AG09309 (cell line): ENCODE data around the gene KRTAP13-2.

Experiments used
- DNase-seq: peaks from one replicate; pipeline ENCODE4 v3.0.0-alpha.2; 2010; ENCODE audit warnings: low read depth
- H3K4me3 ChIP-seq: 2 replicates; pipeline ENCODE4 v1.5.1; 2011; ENCODE audit warnings: mild to moderate bottlenecking, low read depth, low read length, moderate library complexity; ENCODE audit not compliant: control insufficient read depth
- TF ChIP-seq, protein P1 (sequence below): IDR thresholded peaks from 2 replicates; pipeline ENCODE4 v1.5.1; 2011; ENCODE audit warnings: mild to moderate bottlenecking, low read depth, low read length, inconsistent platforms; ENCODE audit not compliant: insufficient read depth, control insufficient read depth; ENCODE audit errors: missing control alignments

KRTAP13-2 gene

DNA sequence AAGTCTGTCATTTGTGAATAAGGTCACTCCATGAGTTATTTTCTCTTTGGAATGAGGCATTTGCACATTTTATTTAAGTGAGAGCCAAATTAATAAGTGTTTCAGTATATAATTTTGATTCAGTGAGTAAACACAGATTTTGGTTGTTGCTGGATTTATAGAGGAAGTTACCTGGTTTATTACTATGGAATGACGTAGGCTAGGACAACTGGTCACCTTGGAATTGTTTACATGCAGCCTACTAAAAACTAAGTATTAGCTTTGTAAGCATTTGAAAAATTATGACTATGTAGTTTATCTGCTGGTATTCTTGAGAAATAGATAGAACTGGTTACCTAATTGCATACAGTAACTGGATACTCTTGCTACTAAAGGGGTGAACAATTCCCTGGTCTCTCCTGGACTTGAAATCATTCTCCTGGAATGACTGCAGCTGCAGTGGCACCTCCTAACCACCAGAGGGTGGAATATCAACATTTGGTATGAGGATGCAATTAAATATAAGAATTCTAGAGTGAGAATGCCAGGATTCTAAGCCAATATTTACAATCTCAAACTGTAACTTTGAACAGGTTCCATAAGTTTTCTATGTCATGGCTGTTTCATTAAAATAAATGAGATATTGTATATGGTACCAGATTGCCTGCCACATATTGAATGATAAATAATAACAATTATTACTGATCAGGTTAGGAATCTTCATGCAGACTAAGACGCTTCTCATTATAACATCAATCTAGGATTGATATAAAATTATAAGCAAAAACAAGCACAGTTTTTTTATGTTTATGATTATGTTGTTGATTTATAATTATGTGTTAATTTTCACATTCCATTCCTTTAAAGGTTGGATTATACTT is 31.1 kb downstream of the KRTAP13-2 start:
- no peak overlapping the region for H3K4me3 ChIP-seq
- no peak for DNase-seq
- TF ChIP-seq, protein P1, sequence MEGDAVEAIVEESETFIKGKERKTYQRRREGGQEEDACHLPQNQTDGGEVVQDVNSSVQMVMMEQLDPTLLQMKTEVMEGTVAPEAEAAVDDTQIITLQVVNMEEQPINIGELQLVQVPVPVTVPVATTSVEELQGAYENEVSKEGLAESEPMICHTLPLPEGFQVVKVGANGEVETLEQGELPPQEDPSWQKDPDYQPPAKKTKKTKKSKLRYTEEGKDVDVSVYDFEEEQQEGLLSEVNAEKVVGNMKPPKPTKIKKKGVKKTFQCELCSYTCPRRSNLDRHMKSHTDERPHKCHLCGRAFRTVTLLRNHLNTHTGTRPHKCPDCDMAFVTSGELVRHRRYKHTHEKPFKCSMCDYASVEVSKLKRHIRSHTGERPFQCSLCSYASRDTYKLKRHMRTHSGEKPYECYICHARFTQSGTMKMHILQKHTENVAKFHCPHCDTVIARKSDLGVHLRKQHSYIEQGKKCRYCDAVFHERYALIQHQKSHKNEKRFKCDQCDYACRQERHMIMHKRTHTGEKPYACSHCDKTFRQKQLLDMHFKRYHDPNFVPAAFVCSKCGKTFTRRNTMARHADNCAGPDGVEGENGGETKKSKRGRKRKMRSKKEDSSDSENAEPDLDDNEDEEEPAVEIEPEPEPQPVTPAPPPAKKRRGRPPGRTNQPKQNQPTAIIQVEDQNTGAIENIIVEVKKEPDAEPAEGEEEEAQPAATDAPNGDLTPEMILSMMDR, result peak; percentile 46

DNA sequence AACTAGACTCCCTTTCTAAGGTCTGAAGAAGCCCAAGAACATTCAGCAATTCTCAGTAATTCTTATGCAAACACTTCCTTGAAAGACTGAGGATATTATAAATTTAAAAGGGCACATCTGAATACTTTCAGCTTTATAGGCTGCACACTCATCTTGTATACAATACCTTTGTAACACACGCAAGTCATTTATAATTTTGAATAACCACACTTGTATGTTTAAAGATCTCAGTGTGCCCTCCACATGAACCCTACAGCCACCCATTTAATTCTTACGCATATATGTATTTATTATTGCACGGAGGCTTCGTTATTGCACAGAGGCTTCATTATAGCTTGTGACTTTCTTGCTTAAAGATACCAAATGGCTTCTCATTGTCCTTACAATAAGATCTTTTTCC is 33.4 kb downstream of the KRTAP13-2 start:
- no peak overlapping the region for H3K4me3 ChIP-seq
- TF ChIP-seq, protein P1, result no peak
- no peak for DNase-seq

DNA sequence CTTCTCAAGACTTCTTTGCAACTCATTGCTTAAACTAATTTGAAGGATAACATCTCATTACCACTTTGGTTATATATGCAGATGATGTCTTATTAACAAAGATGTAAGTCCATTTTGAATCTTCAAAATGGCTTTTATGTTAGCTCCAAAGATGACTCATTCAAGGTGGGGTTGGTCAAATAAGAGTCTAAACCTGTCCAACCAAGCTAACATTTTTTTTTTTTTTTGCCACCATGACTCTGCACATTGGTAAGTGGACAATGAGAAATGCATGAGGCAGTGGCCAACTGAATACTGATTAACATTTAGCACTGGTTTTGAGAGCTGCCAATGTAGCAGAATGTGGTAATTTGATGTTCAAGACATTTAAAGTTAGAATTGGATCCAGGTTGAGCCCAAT is 34.3 kb downstream of the KRTAP13-2 start:
- no peak for DNase-seq
- TF ChIP-seq, protein P1, result no peak

DNA sequence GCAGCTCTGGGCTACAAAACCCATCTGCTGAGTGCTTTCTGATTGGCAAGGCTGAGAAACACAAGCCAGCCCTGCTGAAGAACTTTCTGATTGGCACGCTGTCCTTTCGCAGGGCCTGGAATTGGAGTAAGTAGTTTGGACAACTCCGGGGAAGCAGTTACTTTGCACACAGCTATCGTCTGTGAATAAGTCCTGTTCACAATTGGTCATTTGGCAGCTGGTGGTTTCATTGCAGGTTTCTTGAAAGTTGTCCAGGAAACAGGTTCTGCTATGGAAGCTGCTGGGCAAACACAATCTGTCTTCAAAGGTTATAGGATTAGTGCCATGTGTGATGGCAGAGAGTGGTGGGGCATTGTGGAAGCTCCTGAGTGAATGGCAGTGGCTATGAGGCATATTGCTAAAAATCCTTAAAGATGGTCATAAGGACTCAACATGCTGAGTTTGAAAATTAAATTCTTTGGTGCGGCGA is 34.8 kb downstream of the KRTAP13-2 start, which contains the start of gene KRTAP27-1:
Gene KRTAP27-1, minus strand, starts transcription at position 419 of the 469 bp plus-strand sequence. Its CDS starts 26 bp downstream, at position 393.
- DNase-seq, result no peak
- TF ChIP-seq, protein P1, result no peak
- H3K4me3 ChIP-seq, result no peak within 1 kb of the TSS

More for the DNA sequence above, 34.3 kb downstream of the KRTAP13-2 start:
- no peak overlapping the region for H3K4me3 ChIP-seq

DNA sequence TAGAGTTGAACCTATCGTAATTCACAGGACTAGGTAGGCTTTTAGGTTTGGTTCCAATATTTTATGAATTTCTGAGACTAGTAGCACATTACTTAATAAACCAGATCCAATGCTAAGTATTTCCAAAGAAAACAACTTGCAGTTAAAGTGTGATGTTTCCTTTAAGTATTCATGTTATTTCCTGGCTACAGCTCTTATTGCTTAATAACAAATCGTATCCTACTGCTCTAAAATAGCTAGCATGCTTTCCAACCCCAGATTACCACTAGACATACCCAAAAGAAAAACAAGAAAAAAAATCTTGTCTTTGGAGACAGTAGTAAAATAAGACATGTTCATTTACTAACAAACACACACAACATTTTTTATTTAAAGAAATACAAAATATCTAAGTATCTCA is 35.5 kb downstream of the KRTAP13-2 start:
- H3K4me3 ChIP-seq, result no peak overlapping the region
- TF ChIP-seq, protein P1, result no peak
- DNase-seq, result no peak

DNA sequence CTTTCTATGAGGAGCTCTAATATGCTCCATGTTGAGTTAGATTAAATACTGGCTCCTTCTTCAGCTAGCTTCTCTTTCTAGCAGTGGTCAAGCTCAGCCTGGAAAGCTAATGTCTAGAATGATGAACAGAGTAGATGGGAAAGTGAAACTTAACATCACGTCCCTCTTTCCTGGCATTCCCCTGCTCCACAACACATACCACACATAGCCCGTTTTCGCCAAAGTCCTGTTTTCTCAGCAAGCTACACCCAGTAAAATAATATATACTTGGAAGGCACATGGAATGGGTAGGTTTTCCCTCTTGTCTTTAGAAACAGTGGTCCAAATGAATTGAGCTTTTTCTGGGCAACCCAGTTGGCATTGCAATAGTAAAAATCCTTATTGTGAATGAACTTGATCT is 38.3 kb downstream of the KRTAP13-2 start:
- no peak for DNase-seq
- TF ChIP-seq, protein P1, result no peak
- H3K4me3 ChIP-seq, result no peak overlapping the region
